ENCODE data around the gene C20orf173.

Gene C20orf173

DNA sequence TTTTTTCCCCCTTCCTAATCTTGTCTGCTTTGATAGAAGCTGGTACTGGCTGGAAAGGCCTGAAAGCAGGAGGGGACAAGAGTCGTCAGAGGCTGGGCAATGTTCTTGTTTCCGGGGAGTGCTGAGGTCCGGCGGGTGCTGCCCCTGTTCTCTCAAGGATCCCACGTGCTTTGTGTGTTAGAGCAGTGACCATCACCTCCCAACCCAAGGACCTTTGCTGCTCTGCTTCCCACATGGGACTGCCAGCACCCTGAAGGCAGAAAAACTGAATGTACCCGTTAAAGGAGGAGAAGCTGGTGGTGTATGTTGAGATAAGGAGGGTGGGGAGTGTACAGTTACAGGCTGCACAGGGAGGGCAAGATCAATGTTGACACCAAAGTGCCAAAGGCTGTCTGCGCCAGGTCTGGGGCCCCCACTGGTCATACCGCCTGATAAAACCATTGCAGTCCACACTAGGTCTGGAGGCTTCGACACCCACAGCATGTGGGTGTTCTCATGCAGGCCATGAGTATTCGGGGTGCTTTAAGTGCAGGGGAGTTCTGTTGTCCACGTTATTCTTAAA, 15.0 kb downstream of the C20orf173 start:
- DNase-seq, result no peak
- intact Hi-C loops (cut with DNase I), result no loop called here

DNA sequence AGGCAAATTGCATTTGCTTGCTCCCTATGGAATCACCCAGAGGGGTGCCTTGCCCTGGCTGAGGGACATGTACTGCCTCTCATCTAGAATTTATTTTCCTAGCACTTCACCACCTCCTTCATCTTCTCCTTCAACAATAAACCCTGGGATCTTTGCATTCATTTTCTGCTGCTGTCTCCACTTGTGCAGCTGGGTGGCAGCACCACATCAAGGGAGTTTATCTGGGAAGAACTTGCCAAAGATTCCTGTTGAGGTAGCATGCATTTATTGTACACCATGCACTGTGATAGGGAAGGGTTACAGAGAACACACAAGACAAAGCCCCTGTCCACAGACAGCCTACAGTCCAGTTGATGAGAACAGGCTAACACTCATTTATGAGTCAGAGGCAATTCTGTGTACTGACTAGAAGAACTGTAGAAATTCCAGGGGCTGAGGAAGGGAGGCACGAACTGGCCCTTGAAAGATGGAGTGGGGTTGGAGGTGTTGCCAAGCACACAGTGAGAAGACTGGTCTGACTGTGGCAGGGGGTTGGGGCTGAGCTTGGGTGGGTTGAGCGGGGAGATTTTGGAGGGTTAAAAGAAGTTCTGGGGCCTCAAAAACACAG, 17.5 kb downstream of the C20orf173 start:
- intact Hi-C loops (cut with DNase I), result no loop called here
- DNase-seq, result peak in 38 of 42 donors; percentile 13 to 76 (median 48)

DNA sequence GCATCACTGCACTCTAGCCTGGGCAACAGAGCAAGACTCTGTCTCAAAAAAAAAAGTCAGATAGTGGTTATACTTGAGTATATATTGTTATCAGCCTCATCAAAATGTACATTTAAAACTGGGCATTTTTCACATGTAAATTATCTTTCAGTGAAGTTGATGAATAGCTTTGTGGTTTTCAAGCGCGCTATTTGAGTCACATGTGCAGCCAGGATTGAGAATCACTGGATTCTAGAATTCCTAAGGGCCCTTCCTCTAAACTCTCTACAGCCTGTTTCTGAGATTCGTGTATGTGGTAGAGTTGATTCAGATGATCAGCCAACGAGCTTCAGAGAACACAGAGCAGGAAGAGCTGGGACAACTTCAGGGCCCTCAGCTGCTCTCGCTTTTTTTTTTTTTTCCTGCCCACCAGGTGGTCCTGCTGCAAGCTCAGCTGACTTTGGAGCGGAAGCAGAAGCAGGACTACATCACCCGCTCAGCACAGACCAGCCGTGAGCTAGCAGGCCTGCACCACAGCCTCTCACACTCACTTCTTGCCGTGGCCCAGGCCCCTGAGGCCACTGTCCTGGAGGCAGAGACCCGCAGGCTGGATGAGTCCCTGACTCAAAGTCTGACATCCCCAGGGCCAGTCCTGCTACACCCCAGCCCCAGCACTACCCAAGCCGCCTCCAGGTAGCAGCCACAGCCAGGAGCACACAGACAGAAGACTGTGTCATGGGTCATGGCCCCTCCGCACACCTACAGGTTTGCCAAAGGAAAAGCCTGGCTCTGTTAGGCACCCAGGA, 18.3 kb downstream of the C20orf173 start:
- intact Hi-C loops (cut with DNase I), result no loop called here
- peak in 1 of 42 donors; percentile 7 for DNase-seq

DNA sequence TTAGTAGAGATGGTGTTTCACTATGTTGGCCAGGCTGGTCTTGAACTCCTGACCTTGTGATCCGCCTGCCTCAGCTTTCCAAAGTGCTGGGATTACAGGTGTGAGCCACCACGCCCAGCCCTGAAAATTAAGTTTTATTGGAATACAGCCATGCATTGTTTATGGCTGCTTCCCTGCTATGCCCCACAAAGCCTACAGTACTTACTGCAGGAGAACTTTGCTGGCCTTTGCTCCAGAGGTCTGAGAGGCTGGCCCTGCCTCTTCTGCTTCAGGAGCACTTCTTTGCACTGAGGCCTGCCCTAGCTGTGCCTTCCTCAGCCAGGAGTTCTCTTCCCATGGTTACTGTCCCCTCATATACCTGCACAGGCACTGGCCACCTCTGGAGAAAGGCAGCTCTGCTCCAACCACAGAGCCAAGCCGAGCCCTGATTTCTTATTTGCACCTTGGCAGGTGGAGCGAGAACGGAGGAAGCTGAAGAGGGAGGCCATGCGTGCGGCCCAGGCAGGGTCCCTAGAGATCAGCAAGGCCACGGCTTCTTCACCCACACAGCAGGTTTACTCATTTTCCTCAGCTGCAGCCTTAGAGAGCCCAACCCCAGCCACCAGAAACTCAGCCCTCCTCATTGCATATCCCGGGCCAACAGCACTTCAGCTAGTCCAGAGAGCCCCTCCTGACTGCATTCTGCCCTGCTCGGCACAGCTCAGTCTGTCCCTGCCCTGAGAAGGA, 20.8 kb downstream of the C20orf173 start:
- intact Hi-C loops (cut with DNase I), result no loop called here
- no peak for DNase-seq

DNA sequence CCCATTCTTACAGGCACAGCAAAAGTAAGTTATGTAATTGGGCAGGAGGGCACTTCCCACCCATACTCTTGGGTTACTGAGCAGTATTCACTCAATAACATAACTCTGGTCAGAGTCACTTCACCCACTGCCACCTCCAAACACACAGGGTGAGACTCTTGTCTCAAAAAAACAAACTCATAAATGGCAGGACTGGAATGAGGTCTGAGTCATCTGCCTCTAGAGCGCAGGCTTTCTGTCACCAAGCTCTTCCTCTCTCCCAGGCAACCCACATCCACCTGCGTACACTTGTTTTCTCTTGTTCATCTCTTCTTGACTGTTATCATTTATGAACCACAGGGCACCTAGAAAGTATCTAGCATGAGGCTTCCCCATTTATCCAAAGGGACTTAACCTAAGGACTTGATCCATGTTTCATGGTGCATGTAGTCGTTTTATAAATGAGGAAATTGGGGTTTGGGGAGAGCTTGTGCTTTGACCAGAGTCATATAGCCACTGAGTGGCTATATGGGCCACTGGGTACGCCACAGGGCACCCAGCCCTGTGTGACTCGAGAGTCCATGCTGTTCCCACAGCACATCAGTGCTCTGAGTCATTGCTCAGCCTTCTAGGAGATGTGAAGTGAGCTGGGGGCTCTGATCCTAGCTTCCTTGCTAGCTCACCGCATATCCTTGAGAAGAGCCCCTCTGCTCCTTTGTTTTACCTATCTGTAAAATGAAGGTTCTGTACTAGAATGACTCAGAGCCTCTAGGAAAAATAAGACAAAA, 22.4 kb downstream of the C20orf173 start:
- peak in 22 of 42 donors; percentile 8 to 77 (median 46) for DNase-seq
- intact Hi-C loops (cut with DNase I), result no loop called here

DNA sequence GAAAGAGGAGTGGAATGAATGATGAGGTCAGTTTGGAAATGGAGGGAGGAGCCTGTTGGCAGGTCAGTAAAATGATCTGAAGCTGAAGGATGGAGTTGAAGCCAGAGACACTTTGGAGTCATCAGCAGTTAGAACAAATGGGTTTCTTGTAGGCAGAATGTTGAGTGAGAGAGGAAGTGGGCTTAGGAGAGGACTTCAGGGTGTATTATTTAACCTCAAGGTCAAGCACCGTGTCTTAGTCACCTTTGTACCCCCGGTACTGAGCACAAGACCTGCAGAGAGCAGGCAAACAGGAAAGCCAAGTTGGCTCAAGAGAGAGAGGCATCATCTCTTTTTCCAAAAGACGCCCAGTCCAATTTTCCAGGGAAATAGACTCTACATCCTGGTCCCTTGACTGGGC, 23.3 kb downstream of the C20orf173 start:
- DNase-seq, result no peak
- intact Hi-C loops (cut with DNase I), result no loop called here

DNA sequence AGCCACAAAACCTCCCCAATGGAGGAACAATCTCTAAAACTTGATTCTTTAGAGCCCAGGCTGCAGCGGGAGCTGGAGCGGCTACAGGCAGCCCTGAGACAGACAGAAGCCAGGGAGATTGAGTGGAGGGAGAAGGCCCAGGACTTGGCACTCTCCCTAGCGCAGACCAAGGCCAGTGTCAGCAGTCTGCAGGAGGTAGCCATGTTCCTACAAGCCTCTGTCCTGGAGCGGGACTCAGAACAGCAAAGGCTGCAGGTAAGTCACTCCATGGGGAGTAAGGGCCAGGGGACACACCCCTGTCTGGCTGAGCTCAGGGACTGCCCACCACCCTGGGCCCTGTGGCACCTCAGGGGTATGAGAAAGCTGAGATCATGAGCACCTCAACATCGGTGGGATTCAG, 24.7 kb downstream of the C20orf173 start:
- intact Hi-C loops (cut with DNase I), result no loop called here
- no peak for DNase-seq

DNA sequence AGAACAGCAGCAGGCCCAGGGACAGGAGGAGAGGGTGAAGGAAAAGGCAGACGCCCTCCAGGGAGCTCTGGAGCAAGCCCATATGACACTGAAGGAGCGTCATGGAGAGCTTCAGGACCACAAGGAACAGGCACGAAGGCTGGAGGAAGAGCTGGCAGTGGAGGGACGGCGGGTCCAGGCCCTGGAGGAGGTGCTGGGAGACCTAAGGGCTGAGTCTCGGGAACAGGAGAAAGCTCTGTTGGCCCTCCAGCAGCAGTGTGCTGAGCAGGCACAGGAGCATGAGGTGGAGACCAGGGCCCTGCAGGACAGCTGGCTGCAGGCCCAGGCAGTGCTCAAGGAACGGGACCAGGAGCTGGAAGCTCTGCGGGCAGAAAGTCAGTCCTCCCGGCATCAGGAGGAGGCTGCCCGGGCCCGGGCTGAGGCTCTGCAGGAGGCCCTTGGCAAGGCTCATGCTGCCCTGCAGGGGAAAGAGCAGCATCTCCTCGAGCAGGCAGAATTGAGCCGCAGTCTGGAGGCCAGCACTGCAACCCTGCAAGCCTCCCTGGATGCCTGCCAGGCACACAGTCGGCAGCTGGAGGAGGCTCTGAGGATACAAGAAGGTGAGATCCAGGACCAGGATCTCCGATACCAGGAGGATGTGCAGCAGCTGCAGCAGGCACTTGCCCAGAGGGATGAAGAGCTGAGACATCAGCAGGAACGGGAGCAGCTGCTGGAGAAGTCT, 25.5 kb downstream of the C20orf173 start:
- intact Hi-C loops (cut with DNase I), result no loop called here
- peak in 17 of 42 donors; percentile 10 to 42 (median 22) for DNase-seq

DNA sequence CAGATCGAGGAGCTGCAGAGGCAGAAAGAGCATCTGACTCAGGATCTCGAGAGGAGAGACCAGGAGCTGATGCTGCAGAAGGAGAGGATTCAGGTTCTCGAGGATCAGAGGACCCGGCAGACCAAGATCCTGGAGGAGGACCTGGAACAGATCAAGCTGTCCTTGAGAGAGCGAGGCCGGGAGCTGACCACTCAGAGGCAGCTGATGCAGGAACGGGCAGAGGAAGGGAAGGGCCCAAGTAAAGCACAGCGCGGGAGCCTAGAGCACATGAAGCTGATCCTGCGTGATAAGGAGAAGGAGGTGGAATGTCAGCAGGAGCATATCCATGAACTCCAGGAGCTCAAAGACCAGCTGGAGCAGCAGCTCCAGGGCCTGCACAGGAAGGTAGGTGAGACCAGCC, 26.2 kb downstream of the C20orf173 start:
- no peak for DNase-seq
- intact Hi-C loops (cut with DNase I), result no loop called here

DNA sequence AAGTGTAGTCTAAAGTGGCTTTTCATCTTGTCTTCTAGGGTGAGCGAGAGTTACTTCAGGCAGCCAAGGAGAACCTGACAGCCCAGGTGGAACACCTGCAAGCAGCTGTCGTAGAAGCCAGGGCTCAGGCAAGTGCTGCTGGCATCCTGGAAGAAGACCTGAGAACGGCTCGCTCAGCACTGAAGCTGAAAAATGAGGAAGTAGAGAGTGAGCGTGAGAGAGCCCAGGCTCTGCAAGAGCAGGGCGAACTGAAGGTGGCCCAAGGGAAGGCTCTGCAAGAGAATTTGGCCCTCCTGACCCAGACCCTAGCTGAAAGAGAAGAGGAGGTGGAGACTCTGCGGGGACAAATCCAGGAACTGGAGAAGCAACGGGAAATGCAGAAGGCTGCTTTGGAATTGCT, 27.1 kb downstream of the C20orf173 start:
- no peak for DNase-seq
- intact Hi-C loops (cut with DNase I), result no loop called here

DNA sequence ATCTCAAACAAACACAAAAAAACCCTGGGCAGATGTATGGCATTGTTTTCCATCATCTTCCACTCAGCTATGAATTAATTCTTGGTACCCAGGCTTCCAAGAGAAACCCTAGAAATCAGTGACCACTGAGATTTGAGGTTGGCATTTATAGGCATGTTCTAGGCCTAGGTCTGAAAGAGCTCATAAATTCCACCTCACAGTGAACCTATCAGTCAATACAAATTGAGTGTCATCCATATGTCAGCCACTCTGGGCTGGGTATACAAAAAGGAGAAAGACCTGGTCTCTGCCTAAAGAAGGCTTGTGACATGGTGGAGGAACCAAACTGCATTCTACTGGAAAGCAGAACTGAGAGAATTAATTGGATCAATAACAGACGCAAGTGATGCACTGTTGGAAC, 30.2 kb downstream of the C20orf173 start:
- intact Hi-C loops (cut with DNase I), result no loop called here
- DNase-seq, result no peak

DNA sequence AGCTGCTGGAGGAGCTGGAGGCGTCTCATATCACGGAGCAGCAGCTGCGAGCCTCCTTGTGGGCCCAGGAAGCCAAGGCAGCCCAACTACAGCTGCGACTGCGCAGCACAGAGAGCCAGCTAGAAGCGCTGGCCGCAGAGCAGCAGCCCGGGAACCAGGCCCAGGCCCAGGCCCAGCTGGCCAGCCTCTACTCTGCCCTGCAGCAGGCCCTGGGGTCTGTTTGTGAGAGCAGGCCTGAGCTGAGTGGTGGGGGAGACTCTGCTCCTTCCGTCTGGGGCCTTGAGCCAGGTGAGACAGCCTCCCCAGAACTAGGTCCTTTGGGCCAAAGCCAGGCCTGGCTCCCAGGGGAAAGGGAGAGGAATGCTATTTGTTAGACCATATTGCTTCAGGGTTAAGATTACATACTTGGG, 31.7 kb downstream of the C20orf173 start:
- intact Hi-C loops (cut with DNase I), result no loop called here
- peak; percentile 49 to 91 (median 76) for DNase-seq

DNA sequence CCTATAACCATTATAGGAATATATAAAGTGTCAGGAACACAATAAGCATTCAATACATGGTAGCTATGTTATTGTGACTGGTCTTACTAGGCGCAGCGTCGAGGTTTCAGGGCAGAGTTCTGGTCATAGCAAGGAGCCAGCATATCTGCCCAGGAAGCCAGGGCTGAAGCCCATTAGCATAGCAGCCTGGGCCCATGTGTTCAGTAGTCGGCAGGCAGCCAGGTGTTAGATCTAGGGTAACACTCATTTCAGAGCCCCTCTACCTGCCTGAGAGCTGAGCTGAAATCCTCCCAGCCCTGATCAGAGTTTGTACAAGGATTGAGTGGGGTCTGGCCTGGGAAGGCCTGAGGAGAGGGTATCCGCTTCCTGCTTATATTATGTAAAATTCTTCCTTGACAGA, 32.1 kb downstream of the C20orf173 start:
- DNase-seq, result no peak
- intact Hi-C loops (cut with DNase I), result no loop called here

DNA sequence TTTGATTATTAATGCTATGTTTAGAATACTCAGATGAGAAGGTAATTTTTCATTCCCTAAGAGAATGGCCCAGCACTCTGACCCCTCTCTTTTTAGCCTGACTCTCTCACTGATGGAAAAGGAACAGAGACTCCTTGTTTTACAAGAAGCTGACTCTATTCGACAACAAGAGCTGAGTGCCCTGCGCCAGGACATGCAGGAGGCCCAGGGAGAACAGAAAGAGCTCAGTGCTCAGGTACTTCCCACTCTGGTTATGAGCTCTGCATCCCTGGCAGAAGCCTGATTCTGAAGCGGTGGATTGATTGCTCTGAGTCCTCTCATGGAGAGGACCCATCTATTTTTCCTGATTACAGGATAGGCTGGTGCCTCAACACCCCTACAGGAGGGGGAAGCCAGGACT, 33.0 kb downstream of the C20orf173 start:
- DNase-seq, result peak in 1 of 42 donors; percentile 13
- intact Hi-C loops (cut with DNase I), result no loop called here

DNA sequence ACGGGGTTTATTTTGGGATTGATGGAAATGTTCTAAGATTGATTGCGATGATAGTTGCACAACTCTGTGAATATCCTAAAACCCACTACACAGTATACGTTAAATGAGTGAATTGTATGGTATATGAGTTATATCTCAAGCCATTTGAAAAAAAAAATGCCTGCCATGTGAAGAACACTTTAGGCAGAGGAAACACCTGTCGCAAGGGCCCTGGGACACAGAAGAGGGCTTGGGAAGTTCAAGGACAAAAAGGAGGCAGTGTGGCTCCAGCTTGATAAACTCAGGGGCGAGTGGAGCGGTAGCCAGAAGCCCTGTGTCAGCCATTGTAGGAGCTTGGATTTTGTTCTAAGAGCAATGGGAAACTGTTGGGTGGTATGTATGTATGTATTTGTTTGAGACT, 37.1 kb downstream of the C20orf173 start:
- intact Hi-C loops (cut with DNase I), result no loop called here
- DNase-seq, result no peak

DNA sequence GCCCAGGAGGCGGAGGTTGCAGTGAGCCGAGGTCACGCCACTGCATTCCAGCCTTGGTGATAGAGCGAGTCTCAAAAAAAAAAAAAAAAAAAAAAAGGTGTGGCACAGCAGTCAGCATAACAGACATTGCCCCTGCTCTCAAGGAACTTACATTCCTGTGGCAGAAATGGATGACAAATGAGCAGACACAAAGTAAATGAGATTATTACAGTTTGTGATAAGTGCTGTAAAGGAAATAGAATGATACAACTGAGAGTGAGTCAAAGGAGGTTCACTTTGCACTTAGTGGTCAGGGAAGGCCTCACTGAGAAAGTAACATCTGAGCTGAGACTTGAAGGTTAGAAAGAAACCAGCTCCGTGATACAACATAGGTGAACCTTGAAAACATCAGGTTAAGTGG, 37.6 kb downstream of the C20orf173 start:
- intact Hi-C loops (cut with DNase I), result no loop called here
- no peak for DNase-seq

DNA sequence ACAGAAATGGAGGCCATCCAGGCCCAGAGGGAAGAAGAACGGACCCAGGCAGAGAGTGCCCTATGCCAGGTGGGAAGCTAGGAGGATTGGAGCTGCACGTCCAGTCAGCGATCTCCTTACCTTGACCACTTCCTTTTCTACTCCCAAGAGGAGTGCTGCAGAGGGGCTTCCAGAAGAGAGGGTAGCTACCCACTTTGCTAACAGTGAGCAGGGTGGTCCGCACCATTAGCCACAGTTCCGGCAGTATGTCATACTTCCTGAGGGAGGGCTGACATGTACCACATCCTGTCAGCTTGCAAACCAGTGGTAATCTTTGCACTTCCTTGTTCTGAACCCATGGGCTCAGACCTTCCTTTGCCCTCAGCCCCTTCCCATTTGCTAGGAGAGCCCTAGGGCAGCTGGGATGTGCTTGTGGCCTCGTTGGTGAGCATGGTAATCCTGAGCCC, 38.7 kb downstream of the C20orf173 start:
- DNase-seq, result peak in 4 of 42 donors; percentile 11 to 47 (median 32)
- intact Hi-C loops (cut with DNase I), result no loop called here

DNA sequence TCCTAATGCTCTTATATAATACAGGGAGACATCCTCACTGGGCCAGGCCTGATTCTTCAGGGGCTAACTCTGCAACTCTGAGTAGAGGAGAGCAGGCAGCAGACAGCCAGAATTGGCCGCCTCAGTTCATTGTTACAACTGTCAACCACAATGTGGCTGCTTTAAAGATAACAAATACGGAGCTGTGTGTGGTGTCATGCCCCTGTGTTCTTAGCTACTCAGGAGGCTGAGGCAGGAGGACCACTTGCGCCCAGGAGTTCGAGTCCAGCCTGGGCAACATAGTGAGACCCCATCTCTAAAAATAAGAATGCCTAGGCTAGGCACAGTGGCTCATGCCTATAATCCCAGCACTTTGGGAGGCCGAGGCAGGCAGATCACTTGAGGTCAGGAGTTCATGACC, 39.7 kb downstream of the C20orf173 start:
- DNase-seq, result no peak
- intact Hi-C loops (cut with DNase I), result no loop called here

DNA sequence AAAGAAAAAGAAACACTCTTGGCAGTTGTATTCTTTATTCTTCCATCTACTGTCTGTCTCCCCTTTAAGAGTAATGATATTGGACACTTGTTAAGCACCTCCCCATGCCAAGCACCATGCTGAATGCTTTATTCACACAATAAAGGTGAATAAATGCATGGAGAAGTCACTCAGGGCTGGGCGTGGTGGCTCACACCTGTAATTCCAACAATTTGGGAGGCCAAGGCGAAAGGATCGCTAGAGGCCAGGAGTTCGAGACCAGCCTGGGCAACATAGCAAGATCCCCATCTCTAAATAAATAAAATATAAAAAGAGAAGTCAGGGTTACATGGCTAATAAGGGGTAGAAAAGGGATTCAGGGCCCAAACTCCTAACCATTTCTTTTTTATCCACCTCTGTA, 42.0 kb downstream of the C20orf173 start:
- intact Hi-C loops (cut with DNase I), result no loop called here
- DNase-seq, result no peak
